ENCODE results near the gene KLK7.

- TF ChIP-seq CTCF (IDR thresholded peaks at IDR 0.05) (no peak), POLR2A (IDR thresholded peaks at IDR 0.05) (no peak)
These were observed 44.1 kb downstream of the KLK7 start for GRCh38 chr19:50939596-50939995.

Measured in thyroid gland (tissue), 4 donors.